IMR-90 (cell line): ENCODE measurements around the gene KICS2. TPM values are rescaled to one million over a fixed set of nuclear protein-coding genes. Genes with fewer than 3 reads are reported as not detected.

Source experiments
- ATAC-seq: fragments of 200-7000 bp; cut with Tn5 transposase; 2 replicates; pipeline ENCODE4 v1.9.1; 2020; ENCODE audit warnings: low read depth, mild to moderate bottlenecking, moderate library complexity
- BruUV-seq: library from RNA; stranded (reverse); fragments of 400-500 nt; replicated peaks from 2 replicates; lab custom pipeline; 2021; lab: Mats Ljungman, UMichigan
- CTCF ChIA-PET: fragments of 300-600 bp; formaldehyde crosslinking; extraction: SDS; loops from one replicate; lab custom pipeline; 2021; ENCODE audit warnings: antibody characterized with exemption; lab: Yijun Ruan, JAX
- POLR2A ChIA-PET: fragments of 300-600 bp; sonication (Branson Sonifier 250); formaldehyde crosslinking; loops from one replicate; lab custom pipeline; 2022; ENCODE audit warnings: antibody characterized with exemption; ENCODE audit not compliant: unreplicated experiment; lab: Charles Lee
- DNase-seq: peaks from one replicate; pipeline ENCODE4 v3.0.0; 2013
- H2AFZ ChIP-seq: replicated peaks from 2 replicates; pipeline ENCODE3; 2013; ENCODE audit warnings: low read length, mild to moderate bottlenecking; ENCODE audit not compliant: poor library complexity
- H2AK5ac ChIP-seq: 2 replicates; pipeline ENCODE4 v1.6.1; 2013; ENCODE audit warnings: low read depth, low read length, inconsistent platforms
- H2AK9ac ChIP-seq: replicated peaks from 2 replicates; pipeline ENCODE3; 2013; ENCODE audit warnings: mild to moderate bottlenecking, low read depth, low read length, moderate library complexity; ENCODE audit not compliant: poor library complexity
- H2BK120ac ChIP-seq: 2 replicates; pipeline ENCODE4 v1.6.1; 2013; ENCODE audit warnings: low read depth, low read length, inconsistent platforms
- H2BK15ac ChIP-seq: 3 replicates; pipeline ENCODE4 v1.6.1; 2013; ENCODE audit warnings: low read depth, low read length, inconsistent platforms
- H2BK20ac ChIP-seq: 2 replicates; pipeline ENCODE4 v1.6.1; 2013; ENCODE audit warnings: low read depth, mild to moderate bottlenecking, inconsistent platforms, low read length, moderate library complexity
- H2BK5ac ChIP-seq: 2 replicates; pipeline ENCODE4 v1.6.1; 2013; ENCODE audit warnings: mild to moderate bottlenecking, low read depth, low read length, inconsistent platforms; ENCODE audit not compliant: poor library complexity, severe bottlenecking
- H3K14ac ChIP-seq: replicated peaks from 2 replicates; pipeline ENCODE4 v1.6.1; 2013; ENCODE audit warnings: low read depth, low read length, inconsistent platforms
- H3K18ac ChIP-seq: 2 replicates; pipeline ENCODE4 v1.6.1; 2013; ENCODE audit warnings: low read depth, low read length, control low read depth
- H3K23ac ChIP-seq: 2 replicates; pipeline ENCODE4 v1.6.1; 2013; ENCODE audit warnings: low read depth, low read length, inconsistent platforms
- H3K27ac ChIP-seq: 2 replicates; pipeline ENCODE4 v1.5.1; 2013; ENCODE audit warnings: mild to moderate bottlenecking, control low read depth, low read length; ENCODE audit not compliant: insufficient read depth
- H3K27me3 ChIP-seq: 2 replicates; pipeline ENCODE4 v1.6.1; 2013; ENCODE audit warnings: low read length; ENCODE audit not compliant: control insufficient read depth, insufficient read depth
- H3K36me3 ChIP-seq: 2 replicates; pipeline ENCODE4 v1.6.1; 2013; ENCODE audit warnings: low read length, mixed read lengths; ENCODE audit not compliant: control insufficient read depth, insufficient read depth
- H3K4ac ChIP-seq: 2 replicates; pipeline ENCODE4 v1.6.1; 2013; ENCODE audit warnings: low read depth, low read length, inconsistent platforms
- H3K4me1 ChIP-seq: 2 replicates; pipeline ENCODE4 v1.6.1; 2013; ENCODE audit warnings: low read length, mixed read lengths; ENCODE audit not compliant: control insufficient read depth, insufficient read depth
- H3K4me2 ChIP-seq: 2 replicates; pipeline ENCODE4 v1.6.1; 2013; ENCODE audit warnings: low read depth, mild to moderate bottlenecking, control low read depth, low read length, moderate library complexity
- H3K4me3 ChIP-seq: 2 replicates; pipeline ENCODE4 v1.5.1; 2013; ENCODE audit warnings: low read depth, mild to moderate bottlenecking, control low read depth, low read length, moderate library complexity; ENCODE audit not compliant: insufficient read depth
- H3K56ac ChIP-seq: 2 replicates; pipeline ENCODE4 v1.6.1; 2013; ENCODE audit warnings: low read length, inconsistent platforms; ENCODE audit not compliant: insufficient read depth; ENCODE audit errors: extremely low read depth
- H3K79me1 ChIP-seq, 2 experiments: 2 replicates each; pipeline ENCODE4 v1.6.1; 2013; ENCODE audit warnings: low read length in 2 of 2, inconsistent platforms in 1 of 2, low read depth in 1 of 2
- H3K9ac ChIP-seq: 2 replicates; pipeline ENCODE4 v1.6.1; 2013; ENCODE audit warnings: low read depth, low read length, control low read depth
- H3K9me1 ChIP-seq: 2 replicates; pipeline ENCODE4 v1.6.1; 2013; ENCODE audit warnings: low read length, inconsistent platforms; ENCODE audit not compliant: insufficient read depth
- H3K9me3 ChIP-seq: 2 replicates; pipeline ENCODE4 v1.6.1; 2013; ENCODE audit warnings: low read length; ENCODE audit not compliant: control insufficient read depth, insufficient read depth
- H4K20me1 ChIP-seq: 2 replicates; pipeline ENCODE4 v1.6.1; 2013; ENCODE audit warnings: low read length, inconsistent platforms; ENCODE audit not compliant: insufficient read depth
- H4K5ac ChIP-seq: 2 replicates; pipeline ENCODE4 v1.6.1; 2013; ENCODE audit warnings: mild to moderate bottlenecking, low read depth, low read length, control low read depth
- H4K8ac ChIP-seq, 2 experiments: 2 replicates each; pipeline ENCODE4 v1.6.1; 2013; ENCODE audit warnings: low read depth in 2 of 2, low read length in 2 of 2, control low read depth in 1 of 2, inconsistent platforms in 1 of 2
- H4K91ac ChIP-seq: 2 replicates; pipeline ENCODE4 v1.6.1; 2013; ENCODE audit warnings: low read depth, low read length, inconsistent platforms; ENCODE audit not compliant: insufficient read depth
- BHLHE40 ChIP-seq: fragments of 150-350 bp; IDR thresholded peaks from 2 replicates; pipeline ENCODE4 v1.6.1; 2016; ENCODE audit warnings: mild to moderate bottlenecking, low read depth, low read length
- CEBPB ChIP-seq: IDR thresholded peaks from 2 replicates; pipeline ENCODE4 v1.6.1; 2012; ENCODE audit warnings: low read depth, low read length, improper control_type of control experiment
- CHD1 ChIP-seq: IDR thresholded peaks from 2 replicates; pipeline ENCODE4 v1.6.1; 2012; ENCODE audit warnings: low read depth, low read length, improper control_type of control experiment
- FOS ChIP-seq: fragments of 150-350 bp; IDR thresholded peaks from 2 replicates; pipeline ENCODE4 v1.6.1; 2016; ENCODE audit warnings: low read depth, low read length
- MAFK ChIP-seq: IDR thresholded peaks from 2 replicates; pipeline ENCODE4 v1.6.1; 2012; ENCODE audit warnings: low read depth, low read length, improper control_type of control experiment
- MXI1 ChIP-seq: IDR thresholded peaks from 2 replicates; pipeline ENCODE4 v1.6.1; 2012; ENCODE audit warnings: low read depth, mild to moderate bottlenecking, low read length, moderate library complexity, borderline replicate concordance
- NFE2L2 ChIP-seq: fragments of 150-350 bp; IDR thresholded peaks from 2 replicates; pipeline ENCODE4 v1.6.1; 2016; ENCODE audit warnings: low read depth, mild to moderate bottlenecking, low read length
- POLR2A ChIP-seq: IDR thresholded peaks from 2 replicates; pipeline ENCODE4 v1.6.1; 2012; ENCODE audit warnings: mild to moderate bottlenecking, low read depth, low read length
- RCOR1 ChIP-seq: IDR thresholded peaks from 2 replicates; pipeline ENCODE4 v1.6.1; 2012; ENCODE audit warnings: mild to moderate bottlenecking, low read length, improper control_type of control experiment; ENCODE audit not compliant: insufficient replicate concordance
- SMC3 ChIP-seq: fragments of 150-350 bp; IDR thresholded peaks from 2 replicates; pipeline ENCODE4 v1.6.1; 2016; ENCODE audit warnings: low read depth, mild to moderate bottlenecking, antibody characterized with exemption, low read length, moderate library complexity
- WGBS, 2 experiments: methylation state at CpG; one replicate each; pipeline versions ENCODE4 v1.1.5 to v1.1.7; 2013; ENCODE audit warnings: missing lambda C conversion rate in 2 of 2; ENCODE audit not compliant: insufficient read length in 1 of 2; ENCODE audit errors: extremely low coverage in 2 of 2; 5-methylcytosine and 5-hydroxymethylcytosine counted together
- dilution Hi-C: fragments of 300-500 bp; cut with HindIII; formaldehyde crosslinking; loops from one replicate; pipeline ENCODE4 v1.14.3; 2018; ENCODE audit warnings: low sequenced_read_pairs; ENCODE audit not compliant: unreplicated experiment
- in situ Hi-C: fragments of 300-500 bp; cut with MboI; formaldehyde crosslinking; loops from 3 replicates; pipeline ENCODE4 v1.14.3; 2019; ENCODE audit warnings: low sequenced_read_pairs, inconsistent platforms, mixed read lengths
- intact Hi-C: fragments of 100-400 bp; cut with micrococcal nuclease; formaldehyde crosslinking; loops from 2 replicates; pipeline ENCODE4 v1.10.0; 2022
- polyA plus RNA-seq, 3 experiments: library from polyadenylated mRNA; depleted of rRNA; stranded (reverse); fragments of >200 nt; gene quantifications; 2 replicates each; pipeline ENCODE4 v1.2.3, GENCODE V29; 2012; ENCODE audit warnings: low replicate concordance in 1 of 3
- total RNA-seq: library from RNA; depleted of rRNA; stranded (reverse); fragments of >200 nt; gene quantifications from 2 replicates; pipeline ENCODE4 v1.2.3, GENCODE V29; 2012
- TF ChIP-seq, protein P1 (sequence below): fragments of 150-350 bp; IDR thresholded peaks from 2 replicates; pipeline ENCODE4 v1.6.1; 2017; ENCODE audit warnings: mild to moderate bottlenecking, antibody characterized with exemption, low read length, low read depth

KICS2 gene
- total and polyA plus RNA-seq, 2 of the 4 experiments (the other 2 are of a cell fraction), result 2.4 to 6.1 TPM

DNA sequence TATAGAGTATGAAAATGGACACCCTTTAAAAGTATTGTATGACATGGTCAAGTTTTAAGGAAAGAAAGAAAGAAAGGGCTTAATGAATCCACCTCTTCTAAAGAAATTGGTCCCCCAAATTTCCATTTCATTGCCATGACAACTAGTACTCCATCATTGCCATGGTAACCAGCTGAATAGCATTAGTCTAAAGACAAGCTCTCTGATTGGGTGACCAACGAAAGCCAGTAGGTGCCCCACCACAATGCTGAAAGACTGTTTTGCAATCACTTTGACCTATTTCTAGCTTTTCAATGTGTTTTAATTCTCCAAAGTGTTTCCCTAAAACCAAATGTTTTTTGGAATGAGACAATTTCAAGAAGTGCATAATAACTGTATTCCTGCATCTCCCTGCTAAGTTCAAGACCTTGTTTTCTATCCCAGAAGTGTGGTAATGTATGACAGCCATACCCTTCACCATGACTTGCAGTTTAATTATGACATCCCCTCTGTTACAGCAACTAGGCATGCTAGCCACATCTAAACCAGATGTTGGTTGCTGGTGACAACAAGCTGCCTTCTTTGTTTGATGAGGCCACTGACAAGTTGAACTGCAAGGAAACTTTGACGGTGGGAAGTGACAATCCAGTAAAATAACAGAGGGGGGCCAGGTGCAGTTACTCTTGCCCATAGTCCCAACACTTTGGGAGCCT, 46.7 kb downstream of the KICS2 start:
- H3K4ac ChIP-seq, result peak overlapping the region; percentile 47; the same call in 1 of the 2 replicates
- H3K4me2 ChIP-seq, result no peak overlapping the region
- 0 out of 2 replicates have a peak overlapping the region, but pooled peaks have one; percentile 7 for H3K14ac ChIP-seq
- H3K79me1 ChIP-seq, result peaks cover 0 to 29% of the 10 kb centered on the region in 2 experiments; a peak in 2 of 4 replicates
- H2AFZ ChIP-seq, result no peak overlapping the region
- no peak overlapping the region for H3K56ac ChIP-seq
- no peak overlapping the region for H3K4me3 ChIP-seq
- peak overlapping the region; percentile 49 for H2BK5ac ChIP-seq
- no peaks in the 10 kb centered on the region for H3K36me3 ChIP-seq
- peak overlapping the region in 1 of 2 experiments; percentile 50; a peak in 1 of 4 replicates for H4K8ac ChIP-seq
- H3K23ac ChIP-seq, result peak overlapping the region; percentile 14; the same call in 1 of the 2 replicates
- no peak for ATAC-seq
- no peaks in the 10 kb centered on the region for H4K20me1 ChIP-seq
- no peak for DNase-seq
- in situ Hi-C loops, result no loop called here
- H4K91ac ChIP-seq, result peak overlapping the region; percentile 51
- BruUV-seq, result no TSS peak
- POLR2A ChIA-PET, result no interaction called here
- TF ChIP-seq POLR2A, result no peak
- TF ChIP-seq MAFK, result no peak
- peak; percentile 85; the same call in 1 of the 2 replicates for TF ChIP-seq NFE2L2
- no peak for TF ChIP-seq MXI1
- no peak for TF ChIP-seq SMC3
- no peak for TF ChIP-seq BHLHE40
- TF ChIP-seq FOS, result no peak
- TF ChIP-seq, protein P1, sequence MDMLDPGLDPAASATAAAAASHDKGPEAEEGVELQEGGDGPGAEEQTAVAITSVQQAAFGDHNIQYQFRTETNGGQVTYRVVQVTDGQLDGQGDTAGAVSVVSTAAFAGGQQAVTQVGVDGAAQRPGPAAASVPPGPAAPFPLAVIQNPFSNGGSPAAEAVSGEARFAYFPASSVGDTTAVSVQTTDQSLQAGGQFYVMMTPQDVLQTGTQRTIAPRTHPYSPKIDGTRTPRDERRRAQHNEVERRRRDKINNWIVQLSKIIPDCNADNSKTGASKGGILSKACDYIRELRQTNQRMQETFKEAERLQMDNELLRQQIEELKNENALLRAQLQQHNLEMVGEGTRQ, result no peak
- TF ChIP-seq CHD1, result no peak
- 0 out of 2 replicates have a peak, but pooled peaks have one; percentile 0 for TF ChIP-seq CEBPB
- no peak for TF ChIP-seq RCOR1
- H3K18ac ChIP-seq, result peak overlapping the region; percentile 5; the same call in 1 of the 2 replicates
- H2BK15ac ChIP-seq, result peak overlapping the region; percentile 94; the same call in 2 of the 3 replicates
- dilution Hi-C loops, result no loop called here
- H2BK120ac ChIP-seq, result peak overlapping the region; percentile 50; the same call in 1 of the 2 replicates
- H3K9me3 ChIP-seq, result no peaks in the 10 kb centered on the region
- no peak overlapping the region for H3K9ac ChIP-seq
- no peaks in the 10 kb centered on the region for H3K27me3 ChIP-seq
- intact Hi-C loops, result no loop called here
- no peak overlapping the region for H2AK9ac ChIP-seq
- WGBS, 2 experiments, result 100% methylated on average over 1 of the region's 2 CpGs; no CpG with 5 or more reads in 1 of the 2 experiments
- no peak overlapping the region for H3K27ac ChIP-seq
- no peak overlapping the region for H4K5ac ChIP-seq
- peak overlapping the region; percentile 84 for H2AK5ac ChIP-seq
- peaks cover 14% of the 10 kb centered on the region for H3K9me1 ChIP-seq
- H3K4me1 ChIP-seq, result peaks cover 29% of the 10 kb centered on the region
- H2BK20ac ChIP-seq, result peak overlapping the region; percentile 27; the same call in 1 of the 2 replicates
- CTCF ChIA-PET, result no interaction called here
